ENCODE measurements around the gene FAM131B.

The FAM131B gene

GRCh38 chr7:143382126-143382790 lies 19.7 kb upstream of the FAM131B start:
- DNase-seq, result peak; percentile 35

- peak; percentile 46 for DNase-seq
These were observed 19.1 kb upstream of the FAM131B start for GRCh38 chr7:143381427-143382125.

GRCh38 chr7:143380646-143381426 lies 18.3 kb upstream of the FAM131B start, which contains the start of gene ZYX:
Gene ZYX (plus strand): TSS chr7:143381345. CDS start chr7:143381572, 227 bp downstream.
- peak; percentile 99 for DNase-seq

- DNase-seq, result peak; percentile 94
These were observed 17.7 kb upstream of the FAM131B start for GRCh38 chr7:143380260-143380645.

- DNase-seq, result no peak
These were observed 17.2 kb upstream of the FAM131B start for GRCh38 chr7:143379611-143380259.

GRCh38 chr7:143376396-143376795 lies 13.9 kb upstream of the FAM131B start:
- DNase-seq, result no peak

- DNase-seq, result no peak
These were observed 13.0 kb upstream of the FAM131B start for GRCh38 chr7:143375298-143376034.

GRCh38 chr7:143374561-143374960 lies 12.0 kb upstream of the FAM131B start:
- no peak for DNase-seq

GRCh38 chr7:143373255-143373794 lies 10.8 kb upstream of the FAM131B start:
- no peak for DNase-seq

- no peak for DNase-seq
These were observed 9.6 kb upstream of the FAM131B start for GRCh38 chr7:143372070-143372469.

- DNase-seq, result peak; percentile 72
These were observed 7.5 kb upstream of the FAM131B start for GRCh38 chr7:143369678-143370651.

GRCh38 chr7:143368387-143368786 lies 5.9 kb upstream of the FAM131B start:
- no peak for DNase-seq

- DNase-seq, result no peak
These were observed 5.5 kb upstream of the FAM131B start for GRCh38 chr7:143367972-143368371.

- DNase-seq, result no peak
These were observed 764 bp upstream of the FAM131B start for GRCh38 chr7:143363016-143363937.

- DNase-seq, result no peak
These were observed 872 bp downstream of the FAM131B start for GRCh38 chr7:143361552-143362130.

GRCh38 chr7:143360788-143361551 lies 1.5 kb downstream of the FAM131B start:
- no peak for DNase-seq

- no peak for DNase-seq
These were observed 2.7 kb downstream of the FAM131B start for GRCh38 chr7:143359771-143360353.

- DNase-seq, result peak; percentile 35
These were observed 3.9 kb downstream of the FAM131B start for GRCh38 chr7:143358626-143359025.

All from islet precursor cell (in vitro differentiated cells).